K562 (cell line): ENCODE results near the gene CTRL. TPM values are rescaled to one million over a fixed set of nuclear protein-coding genes. Genes with fewer than 3 reads are reported as not detected.

Source experiments
- HMGN3 ChIP-seq: IDR thresholded peaks from 2 replicates; pipeline ENCODE4 v1.6.1; 2011; ENCODE audit warnings: borderline replicate concordance, low read depth, mild to moderate bottlenecking, mixed read lengths, low read length; ENCODE audit not compliant: insufficient read length; ENCODE audit errors: extremely low read depth
- LCOR ChIP-seq: sonication (generic); formaldehyde crosslinking; IDR thresholded peaks from 2 replicates; pipeline ENCODE4 v1.8.0; 2022; ENCODE audit warnings: mild to moderate bottlenecking, missing genetic modification reagents
- MGA ChIP-seq: fragments of 450-650 bp; IDR thresholded peaks from 2 replicates; pipeline ENCODE4 v1.6.1; 2016; ENCODE audit warnings: mild to moderate bottlenecking, moderate library complexity
- PHF21A ChIP-seq: fragments of 450-650 bp; IDR thresholded peaks from 2 replicates; pipeline ENCODE4 v1.6.1; 2017; ENCODE audit warnings: low read depth, borderline replicate concordance
- POLR2AphosphoS5 ChIP-seq: IDR thresholded peaks from 2 replicates; pipeline ENCODE4 v1.6.1; 2011; ENCODE audit warnings: mild to moderate bottlenecking, low read depth, low read length, moderate library complexity; ENCODE audit not compliant: control insufficient read depth, insufficient read depth
- RBFOX2 ChIP-seq: fragments of 200-400 bp; formaldehyde crosslinking; IDR thresholded peaks from 2 replicates; pipeline ENCODE4 v1.6.1; 2017; ENCODE audit warnings: low read depth, mild to moderate bottlenecking, low read length, moderate library complexity
- RBM15 ChIP-seq: fragments of 200-400 bp; formaldehyde crosslinking; IDR thresholded peaks from 2 replicates; pipeline ENCODE4 v1.6.1; 2018; ENCODE audit warnings: mild to moderate bottlenecking, low read length, moderate library complexity; ENCODE audit not compliant: insufficient read depth
- TAF7 ChIP-seq: fragments of 450-650 bp; IDR thresholded peaks from 2 replicates; pipeline ENCODE4 v1.6.1; 2016; ENCODE audit warnings: missing genetic modification characterization, missing compliant biosample characterization
- TARDBP ChIP-seq: fragments of 450-650 bp; IDR thresholded peaks from 2 replicates; pipeline ENCODE4 v1.6.1; 2016
- TCFL5 ChIP-seq: fragments of 250-450 bp; sonication (Bioruptor Pico); conservative IDR thresholded peaks from 2 replicates; pipeline ENCODE4 v1.6.1; 2021; ENCODE audit warnings: mild to moderate bottlenecking, moderate library complexity, matching md5 sums
- UBTF ChIP-seq, 2 experiments: IDR thresholded peaks; 2 replicates each; pipeline ENCODE4 v1.6.1; 2012; ENCODE audit warnings: improper control_type of control experiment in 2 of 2, low read depth in 2 of 2, low read length in 2 of 2, borderline replicate concordance in 1 of 2
- ZFPM2 ChIP-seq: fragments of 250-450 bp; sonication (Bioruptor Pico); IDR thresholded peaks from 2 replicates; pipeline ENCODE4 v1.5.1; 2022; ENCODE audit warnings: mild to moderate bottlenecking
- ZNF431 ChIP-seq: sonication (generic); formaldehyde crosslinking; IDR thresholded peaks from 2 replicates; pipeline ENCODE4 v1.8.0; 2022; ENCODE audit warnings: mild to moderate bottlenecking, missing genetic modification reagents
- polyA plus RNA-seq, 8 experiments: library from polyadenylated mRNA; depleted of rRNA in 4 of 8; stranded (reverse) in 5 of 8; unstranded in 3 of 8; fragments of >200 nt; fragmentation: Nextera tagmentation in 2 of 8; fragmentation: Illumina TruSeq in 1 of 8; extraction: Ambion mirVana in 2 of 8; extraction: Trizol in 1 of 8; gene quantifications; 2 replicates each; pipeline versions ENCODE4 v1.2.1 to v1.2.3, GENCODE V29; 2011 to 2014; ENCODE audit warnings: inconsistent platforms in 1 of 8, missing spikeins in 1 of 8
- total RNA-seq, 7 experiments: library from RNA; depleted of rRNA in 6 of 7; stranded (reverse); fragments of >200 nt in 6 of 7; fragmentation: Illumina TruSeq in 2 of 7; extraction: Trizol in 2 of 7; gene quantifications; 2 replicates each; pipeline versions ENCODE4 v1.2.1 to v1.2.3, GENCODE V29; 2011 to 2021; ENCODE audit warnings: low replicate concordance in 1 of 7

CTRL gene
- total and polyA plus RNA-seq, 9 of the 15 experiments (the other 6 are each of a cell fraction or from before 2014, with no cell fraction given): 1.4 to 5.6 (median 2.5) TPM

- TF ChIP-seq PHF21A: no peak
- no peak for TF ChIP-seq POLR2AphosphoS5
- no peak for TF ChIP-seq UBTF (IDR thresholded peaks at IDR 0.05; ENCODE audit: borderline replicate concordance in 1 of 2, low read depth in 2 of 2, low read length in 2 of 2)
- TF ChIP-seq RBFOX2: 0 out of 2 replicates have a peak, but pooled peaks have one; percentile 15
- no peak for TF ChIP-seq TCFL5 (CRISPR knock-in tag)
- TF ChIP-seq ZNF431 (CRISPR knock-in tag): no peak
- TF ChIP-seq MGA: no peak
- TF ChIP-seq RBM15: no peak
- TF ChIP-seq TAF7: no peak
- no peak for TF ChIP-seq ZFPM2 (CRISPR knock-in tag)
- TF ChIP-seq TARDBP: no peak
- TF ChIP-seq LCOR (CRISPR knock-in tag): no peak
- no peak for TF ChIP-seq HMGN3
These were observed 2.9 kb downstream of the CTRL start (continued) for GRCh38 chr16:67928561-67929364.
